GM12801 (cell line): Measurements from ENCODE around the gene CTU1.

Source experiments
- CTCF ChIP-seq: IDR thresholded peaks from one replicate; pipeline ENCODE4 v1.5.1; 2011; ENCODE audit warnings: control low read depth; ENCODE audit not compliant: insufficient read length; ENCODE audit errors: extremely low read depth

The CTU1 gene

GRCh38 chr19:51065221-51065960 is 42.8 kb downstream of the CTU1 start:
- TF ChIP-seq CTCF: no peak

GRCh38 chr19:51064534-51065220 is 43.5 kb downstream of the CTU1 start, which contains the start of gene KLK13:
KLK13 (minus strand) TSS chr19:51065092; CDS start chr19:51065067, 25 bp downstream.
- no peak for TF ChIP-seq CTCF

- TF ChIP-seq CTCF: no peak
Measured at GRCh38 chr19:51063664-51064063, 44.5 kb downstream of the CTU1 start.

GRCh38 chr19:51060973-51061372 is 47.2 kb downstream of the CTU1 start:
- no peak for TF ChIP-seq CTCF

- TF ChIP-seq CTCF: no peak
Measured at GRCh38 chr19:51060336-51060735, 47.9 kb downstream of the CTU1 start.

- TF ChIP-seq CTCF: no peak
Measured at GRCh38 chr19:51059715-51060114, 48.5 kb downstream of the CTU1 start.

- TF ChIP-seq CTCF: no peak
Measured at GRCh38 chr19:51055866-51056265, 52.3 kb downstream of the CTU1 start.
